ENCODE data around the gene KDM4B.
A peak's percentile ranks its signal among the peaks of the same experiment; 100 is the strongest.

KDM4B gene

DNA sequence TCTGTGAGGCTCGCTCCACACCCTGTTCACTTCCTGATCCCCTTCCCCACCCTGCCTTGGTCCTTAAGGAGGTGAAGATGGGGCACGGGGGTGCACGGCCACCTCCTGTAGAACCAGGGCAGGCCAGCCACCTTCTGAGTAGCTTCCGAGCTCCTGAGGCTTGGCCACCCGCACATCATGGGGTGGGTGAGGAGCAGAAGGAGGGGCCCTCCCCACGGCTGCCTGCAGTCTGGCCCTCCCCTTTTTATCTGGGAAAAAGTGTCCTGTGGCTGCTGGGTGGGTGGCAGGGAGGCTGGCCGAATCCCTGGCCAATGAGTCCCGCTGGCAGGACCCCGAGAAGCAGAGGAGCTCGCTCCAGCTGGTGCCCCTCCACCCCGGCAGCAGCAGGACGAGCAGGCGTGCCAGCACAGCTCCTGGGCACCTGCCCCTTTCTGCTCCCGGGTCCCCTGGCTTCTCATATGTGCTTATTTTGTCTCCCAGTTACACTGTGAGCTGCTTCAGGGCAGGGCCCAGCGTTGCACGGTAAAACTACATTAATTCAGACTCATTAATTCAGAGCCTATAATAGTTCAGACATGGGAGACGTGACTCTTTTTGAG, 135.0 kb downstream of the KDM4B start:
- no peak for DNase-seq (ENCODE audit: low read depth, low spot score)

DNA sequence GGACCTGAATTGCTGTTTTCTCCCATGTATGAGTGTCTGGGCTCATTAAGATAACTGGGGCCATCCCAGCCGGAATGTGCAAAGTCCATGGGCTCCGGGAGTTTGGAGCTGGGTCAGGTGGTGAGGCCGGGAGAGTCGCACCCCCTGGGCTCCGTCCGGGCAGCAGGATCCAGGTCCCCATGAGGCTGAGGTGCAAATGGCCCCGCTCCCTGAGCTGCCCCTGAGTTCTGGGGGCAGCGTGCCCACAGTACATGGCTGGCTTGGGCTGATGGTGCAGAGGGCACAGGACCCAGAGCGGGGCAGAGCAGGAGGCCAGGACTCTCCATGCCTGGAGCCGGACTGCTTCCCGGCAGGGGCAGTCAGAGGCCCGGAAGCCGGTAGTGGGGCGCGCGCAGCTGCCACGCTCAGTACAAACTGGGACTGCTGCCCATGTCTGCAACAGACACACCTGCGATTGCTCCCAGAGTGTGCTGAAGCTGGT, 136.0 kb downstream of the KDM4B start:
- DNase-seq (ENCODE audit: low read depth, low spot score) = no peak

- DNase-seq (ENCODE audit: low read depth, low spot score) = no peak
These were observed 137.3 kb downstream of the KDM4B start for GRCh38 chr19:5106191-5106726.

GRCh38 chr19:5106971-5107370, 138.1 kb downstream of the KDM4B start:
- no peak for DNase-seq (ENCODE audit: low read depth, low spot score)

DNA sequence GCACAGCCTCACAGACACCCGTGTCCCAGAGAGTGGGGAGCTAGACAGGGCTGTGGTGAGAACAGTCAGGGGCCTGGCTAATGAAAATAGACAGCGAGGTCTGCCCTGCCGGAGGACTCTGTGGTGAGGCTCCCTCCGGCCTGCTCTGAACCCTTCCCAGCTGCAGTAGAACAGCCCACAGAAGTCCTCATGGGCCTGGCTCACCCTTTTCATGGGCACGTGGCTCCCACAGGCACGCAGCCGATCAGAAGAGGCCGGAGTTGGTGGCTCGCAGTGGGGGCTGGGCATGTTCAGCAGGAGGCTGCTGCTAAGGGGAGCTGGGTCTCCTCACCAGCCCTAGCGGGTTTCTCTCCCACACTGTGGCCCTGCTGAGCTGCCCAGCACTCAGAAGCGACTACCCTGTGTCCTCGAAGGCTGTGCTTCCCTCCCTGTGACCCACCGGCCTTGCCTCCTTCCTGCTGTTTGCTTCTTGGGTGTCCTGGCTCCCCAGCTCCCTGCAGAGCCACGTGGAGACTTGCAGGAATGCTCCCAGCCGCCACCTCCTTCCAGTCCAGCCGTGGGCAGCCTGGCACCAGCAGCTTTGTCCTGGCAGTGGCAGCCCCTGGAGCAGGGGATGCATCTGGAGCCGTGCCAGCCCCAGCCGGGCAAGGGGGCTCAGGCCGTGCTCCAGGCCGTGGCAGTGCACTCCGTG, 138.7 kb downstream of the KDM4B start:
- no peak for DNase-seq (ENCODE audit: low read depth, low spot score)

GRCh38 chr19:5108123-5108596, 139.2 kb downstream of the KDM4B start:
- no peak for DNase-seq (ENCODE audit: low read depth, low spot score)

DNA sequence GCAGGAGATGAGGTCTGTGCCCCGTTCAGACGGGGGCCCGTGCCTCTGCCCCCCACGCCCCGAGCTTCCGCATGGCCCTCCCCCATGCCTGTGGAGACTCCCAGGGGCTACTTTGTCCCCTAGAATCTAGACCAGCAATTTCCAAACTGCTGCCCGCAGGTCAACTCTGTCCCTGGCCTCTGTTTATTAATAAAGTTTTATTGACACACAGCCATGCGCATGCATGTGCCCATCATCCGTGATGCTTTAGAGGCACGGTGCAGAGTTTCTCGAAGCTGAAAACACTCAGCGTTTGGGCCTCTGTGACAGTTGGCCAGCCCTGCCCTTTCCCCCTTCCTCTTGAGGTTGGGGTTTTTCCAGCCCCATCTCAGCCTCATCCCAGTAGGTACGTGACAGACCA, 140.0 kb downstream of the KDM4B start:
- DNase-seq (ENCODE audit: low read depth, low spot score) = no peak

DNA sequence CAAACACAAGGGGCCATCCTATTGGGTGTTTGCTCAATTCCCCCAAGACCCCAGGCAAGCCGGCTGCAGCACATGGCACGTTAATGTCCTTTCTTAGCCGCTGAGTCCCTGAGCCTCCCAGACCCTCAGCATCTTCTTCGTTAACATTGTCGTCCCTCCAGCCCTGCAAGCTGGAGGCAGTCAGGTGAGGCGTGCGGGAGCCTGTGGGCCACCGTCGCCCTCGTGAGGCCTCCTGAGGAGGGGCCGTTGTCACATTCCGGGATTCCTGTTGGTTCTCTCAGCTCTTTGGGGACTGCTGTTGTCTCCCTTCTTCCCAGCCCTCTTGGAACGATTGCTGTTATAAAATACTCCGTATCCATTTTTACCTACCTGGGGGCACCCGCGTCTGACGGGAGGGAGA, 140.6 kb downstream of the KDM4B start:
- no peak for DNase-seq (ENCODE audit: low read depth, low spot score)

GRCh38 chr19:5110546-5110945, 141.6 kb downstream of the KDM4B start:
- no peak for DNase-seq (ENCODE audit: low read depth, low spot score)

DNA sequence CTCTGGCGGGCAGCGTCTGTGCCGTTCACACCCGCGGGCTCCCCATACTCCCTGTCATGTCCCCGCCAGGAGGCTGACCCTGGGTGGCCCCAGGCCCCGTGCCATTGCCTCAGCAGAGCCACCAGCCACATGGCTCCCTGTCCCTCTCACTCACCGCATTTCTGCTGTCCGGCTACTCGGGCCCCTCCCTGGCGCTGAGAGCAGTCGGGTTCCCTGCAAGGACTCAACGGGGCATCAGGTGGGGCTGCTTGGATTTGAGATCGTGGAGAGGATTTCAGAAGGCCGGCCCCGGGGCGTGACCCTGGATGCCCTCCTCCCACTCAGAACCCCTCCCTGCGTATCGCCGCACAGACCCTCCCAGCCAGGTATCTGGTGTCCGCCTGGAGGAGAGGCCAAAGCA, 142.1 kb downstream of the KDM4B start:
- no peak for DNase-seq (ENCODE audit: low read depth, low spot score)

GRCh38 chr19:5112175-5112574, 143.3 kb downstream of the KDM4B start:
- DNase-seq (ENCODE audit: low read depth, low spot score) = no peak

- DNase-seq (ENCODE audit: low read depth, low spot score) = peak; percentile 33
These were observed 144.0 kb downstream of the KDM4B start for GRCh38 chr19:5112681-5113575.

- DNase-seq (ENCODE audit: low read depth, low spot score) = no peak
These were observed 145.0 kb downstream of the KDM4B start for GRCh38 chr19:5113633-5114586.

- DNase-seq (ENCODE audit: low read depth, low spot score) = no peak
These were observed 145.8 kb downstream of the KDM4B start for GRCh38 chr19:5114727-5115126.

GRCh38 chr19:5115351-5115750, 146.4 kb downstream of the KDM4B start:
- no peak for DNase-seq (ENCODE audit: low read depth, low spot score)

DNA sequence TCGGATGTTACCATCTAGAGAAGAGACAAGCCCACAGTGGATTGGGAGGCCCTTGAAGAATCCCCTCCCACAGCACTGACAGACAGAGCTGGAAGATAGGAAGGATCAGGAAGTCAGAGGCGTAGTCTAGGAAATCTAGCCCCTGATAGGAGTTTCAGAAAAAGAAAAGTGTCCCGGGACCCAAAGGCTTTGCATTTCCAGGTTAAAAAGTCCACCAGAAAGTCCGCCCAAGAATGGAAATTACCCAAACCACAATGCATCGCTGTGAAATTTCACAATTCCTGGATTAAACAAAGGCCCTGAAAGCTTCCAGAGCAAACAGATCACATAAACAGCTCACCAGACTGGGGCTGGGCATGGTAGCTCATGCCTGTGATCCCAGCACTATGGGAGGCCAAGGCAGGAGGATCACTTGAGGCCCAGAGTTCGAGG, 146.9 kb downstream of the KDM4B start:
- no peak for DNase-seq (ENCODE audit: low read depth, low spot score)

GRCh38 chr19:5116292-5116691, 147.4 kb downstream of the KDM4B start:
- DNase-seq (ENCODE audit: low read depth, low spot score) = no peak

GRCh38 chr19:5117421-5117820, 148.5 kb downstream of the KDM4B start:
- no peak for DNase-seq (ENCODE audit: low read depth, low spot score)

DNA sequence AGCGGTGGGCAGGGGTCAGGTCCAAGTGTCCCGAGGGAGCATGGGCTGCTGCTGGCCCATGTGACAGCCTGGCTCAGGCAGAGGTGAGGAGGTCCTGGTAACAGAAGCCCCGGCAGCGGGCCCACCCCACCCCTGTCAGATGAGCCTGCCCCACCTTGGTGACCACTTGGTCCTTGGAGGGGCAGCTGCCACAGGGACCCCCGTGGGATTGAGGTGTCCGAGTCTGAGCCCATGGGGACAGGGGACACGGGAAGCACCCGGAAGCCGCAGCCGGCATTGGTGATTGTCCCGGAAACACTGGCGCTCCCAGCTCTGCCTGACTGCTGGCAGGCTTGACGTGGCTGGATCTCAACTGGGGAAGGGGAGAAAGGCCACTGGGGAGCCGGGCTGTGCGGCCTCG, 149.1 kb downstream of the KDM4B start:
- DNase-seq (ENCODE audit: low read depth, low spot score) = no peak

DNA sequence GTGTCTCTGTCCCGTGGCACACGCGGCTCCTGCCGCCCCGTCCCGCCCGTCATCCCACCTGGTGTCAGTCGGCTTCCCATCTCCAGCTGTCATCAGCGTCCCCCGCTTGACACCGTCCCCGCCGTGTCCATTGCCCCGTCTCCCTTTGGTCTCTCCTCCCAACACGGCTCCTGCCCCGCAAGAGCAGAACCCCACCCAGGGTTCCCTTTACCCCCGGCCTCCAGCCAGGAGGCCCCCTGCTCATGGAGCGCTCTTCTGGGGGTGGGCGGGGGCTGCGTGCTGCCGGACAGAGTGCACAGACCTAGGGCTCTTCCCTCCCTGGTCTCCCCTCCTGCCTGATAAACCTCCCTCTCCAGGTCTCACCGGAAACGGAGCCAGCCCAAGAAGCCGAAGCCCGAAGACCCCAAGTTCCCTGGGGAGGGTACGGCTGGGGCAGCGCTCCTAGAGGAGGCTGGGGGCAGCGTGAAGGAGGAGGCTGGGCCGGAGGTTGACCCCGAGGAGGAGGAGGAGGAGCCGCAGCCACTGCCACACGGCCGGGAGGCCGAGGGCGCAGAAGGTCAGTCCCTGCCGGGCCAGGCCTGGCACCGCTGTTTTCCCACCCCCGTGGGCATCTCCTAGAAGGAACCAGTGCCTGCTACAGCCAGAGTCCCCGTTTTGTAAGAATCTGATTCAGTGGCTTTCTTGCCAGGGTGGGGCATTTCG, 150.5 kb downstream of the KDM4B start:
- DNase-seq (ENCODE audit: low read depth, low spot score) = no peak
